Measurements from ENCODE around the gene ADI1. TPM values are rescaled to one million over a fixed set of nuclear protein-coding genes. Genes with fewer than 3 reads are reported as not detected.

Gene ADI1
- total and polyA plus RNA-seq, 2 of the 4 experiments (the other 2 are of a cell fraction) = 43.2 to 46.0 TPM

- ChIA-PET CTCF (no interaction called here), POLR2A (ENCODE audit: unreplicated experiment) (no interaction called here)
- Histone ChIP-seq H3K27ac (ENCODE audit: insufficient read depth, low read length) (no peak overlapping the region), H3K9me3 (ENCODE audit: control insufficient read depth, insufficient read depth, low read length) (no peaks in the 10 kb centered on the region), H4K91ac (ENCODE audit: insufficient read depth, low read depth, low read length) (no peak overlapping the region), H3K9me1 (ENCODE audit: insufficient read depth, low read length) (peaks cover 7% of the 10 kb centered on the region), H4K20me1 (ENCODE audit: insufficient read depth, low read length) (peaks cover 4% of the 10 kb centered on the region; the same call in 1 of the 2 replicates), H3K36me3 (ENCODE audit: control insufficient read depth, insufficient read depth, low read length) (peaks cover 40% of the 10 kb centered on the region), H3K79me1 (ENCODE audit: low read depth in 1 of 2, low read length in 2 of 2) (peaks cover 11 to 42% of the 10 kb centered on the region in 2 experiments), H3K4ac (ENCODE audit: low read depth, low read length) (no peak overlapping the region), H2AK5ac (ENCODE audit: low read depth, low read length) (no peak overlapping the region), H2BK20ac (ENCODE audit: low read depth, low read length) (no peak overlapping the region), H2AK9ac (replicated peaks; ENCODE audit: low read depth, low read length, poor library complexity) (no peak overlapping the region), H3K4me1 (ENCODE audit: control insufficient read depth, insufficient read depth, low read length) (no peaks in the 10 kb centered on the region), H2BK5ac (ENCODE audit: low read depth, low read length, poor library complexity, severe bottlenecking) (no peak overlapping the region), H3K56ac (ENCODE audit: extremely low read depth, insufficient read depth, low read length) (no peak overlapping the region), H4K5ac (ENCODE audit: low read depth, low read length) (no peak overlapping the region), H3K18ac (ENCODE audit: low read depth, low read length) (no peak overlapping the region), H3K14ac (replicated peaks; ENCODE audit: low read depth, low read length) (no peak overlapping the region), H2BK15ac (ENCODE audit: low read depth, low read length) (no peak overlapping the region), H3K23ac (ENCODE audit: low read depth, low read length) (no peak overlapping the region), H2AFZ (replicated peaks; ENCODE audit: low read length, poor library complexity) (peak overlapping the region; percentile 33), H2BK120ac (ENCODE audit: low read depth, low read length) (no peak overlapping the region), H3K9ac (ENCODE audit: low read depth, low read length) (no peak overlapping the region), H3K27me3 (ENCODE audit: control insufficient read depth, insufficient read depth, low read length) (no peaks in the 10 kb centered on the region), H3K4me2 (ENCODE audit: low read depth, low read length) (no peak overlapping the region), H3K4me3 (ENCODE audit: insufficient read depth, low read depth, low read length) (no peak overlapping the region), H4K8ac (ENCODE audit: low read depth in 2 of 2, low read length in 2 of 2) (no peak overlapping the region)
- TF ChIP-seq POLR2A (IDR thresholded peaks at IDR 0.05; ENCODE audit: low read depth, low read length) (no peak), BHLHE40 (IDR thresholded peaks at IDR 0.05; ENCODE audit: low read depth, low read length) (no peak), FOS (IDR thresholded peaks at IDR 0.05; ENCODE audit: low read depth, low read length) (no peak), RAD21 (IDR thresholded peaks at IDR 0.05; ENCODE audit: low read length) (no peak), CHD1 (IDR thresholded peaks at IDR 0.05; ENCODE audit: low read depth, low read length) (no peak), USF2 (IDR thresholded peaks at IDR 0.05; ENCODE audit: low read depth, low read length) (no peak), MXI1 (IDR thresholded peaks at IDR 0.05; ENCODE audit: borderline replicate concordance, low read depth, low read length) (no peak)
- TF ChIP-seq, protein P1, sequence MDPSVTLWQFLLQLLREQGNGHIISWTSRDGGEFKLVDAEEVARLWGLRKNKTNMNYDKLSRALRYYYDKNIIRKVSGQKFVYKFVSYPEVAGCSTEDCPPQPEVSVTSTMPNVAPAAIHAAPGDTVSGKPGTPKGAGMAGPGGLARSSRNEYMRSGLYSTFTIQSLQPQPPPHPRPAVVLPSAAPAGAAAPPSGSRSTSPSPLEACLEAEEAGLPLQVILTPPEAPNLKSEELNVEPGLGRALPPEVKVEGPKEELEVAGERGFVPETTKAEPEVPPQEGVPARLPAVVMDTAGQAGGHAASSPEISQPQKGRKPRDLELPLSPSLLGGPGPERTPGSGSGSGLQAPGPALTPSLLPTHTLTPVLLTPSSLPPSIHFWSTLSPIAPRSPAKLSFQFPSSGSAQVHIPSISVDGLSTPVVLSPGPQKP (IDR thresholded peaks at IDR 0.05; ENCODE audit: borderline replicate concordance, low read depth, low read length) = no peak
- TF ChIP-seq, protein P2, sequence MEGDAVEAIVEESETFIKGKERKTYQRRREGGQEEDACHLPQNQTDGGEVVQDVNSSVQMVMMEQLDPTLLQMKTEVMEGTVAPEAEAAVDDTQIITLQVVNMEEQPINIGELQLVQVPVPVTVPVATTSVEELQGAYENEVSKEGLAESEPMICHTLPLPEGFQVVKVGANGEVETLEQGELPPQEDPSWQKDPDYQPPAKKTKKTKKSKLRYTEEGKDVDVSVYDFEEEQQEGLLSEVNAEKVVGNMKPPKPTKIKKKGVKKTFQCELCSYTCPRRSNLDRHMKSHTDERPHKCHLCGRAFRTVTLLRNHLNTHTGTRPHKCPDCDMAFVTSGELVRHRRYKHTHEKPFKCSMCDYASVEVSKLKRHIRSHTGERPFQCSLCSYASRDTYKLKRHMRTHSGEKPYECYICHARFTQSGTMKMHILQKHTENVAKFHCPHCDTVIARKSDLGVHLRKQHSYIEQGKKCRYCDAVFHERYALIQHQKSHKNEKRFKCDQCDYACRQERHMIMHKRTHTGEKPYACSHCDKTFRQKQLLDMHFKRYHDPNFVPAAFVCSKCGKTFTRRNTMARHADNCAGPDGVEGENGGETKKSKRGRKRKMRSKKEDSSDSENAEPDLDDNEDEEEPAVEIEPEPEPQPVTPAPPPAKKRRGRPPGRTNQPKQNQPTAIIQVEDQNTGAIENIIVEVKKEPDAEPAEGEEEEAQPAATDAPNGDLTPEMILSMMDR (conservative IDR thresholded peaks at IDR 0.05; ENCODE audit: low read depth, low read length) = no peak
- no peak for DNase-seq
- intact Hi-C loops (cut with micrococcal nuclease) (no loop called here), in situ Hi-C loops (cut with MboI; ENCODE audit: low sequenced_read_pairs) (no loop called here), dilution Hi-C loops (cut with HindIII; ENCODE audit: low sequenced_read_pairs, unreplicated experiment) (no loop called here)
- 93% methylated on average over 11 of the region's 14 CpGs; no CpG with 5 or more reads in 1 of the 2 experiments for WGBS, 2 experiments (ENCODE audit: extremely low coverage in 2 of 2, insufficient read length in 1 of 2)
- ATAC-seq (ENCODE audit: low read depth) = no peak
- no TSS peak for BruUV-seq (replicated peaks)
Measured at GRCh38 chr2:3503046-3503445, 16.3 kb downstream of the ADI1 start.

Data from IMR-90 (cell line).